Measurements from ENCODE around the gene PRKAG2.

- no peak for TF ChIP-seq EZH2 (IDR thresholded peaks at IDR 0.05; ENCODE audit: borderline replicate concordance, low read length)
- TF ChIP-seq CTCF (IDR thresholded peaks at IDR 0.05; ENCODE audit: low read length), result no peak
Observed at GRCh38 chr7:151923097-151923876, 46.4 kb upstream of the PRKAG2 start.

All from OCI-LY1 (cell line).